Fibroblast of lung (primary cell): ENCODE data around the gene CDH4.

ENCODE experiments used
- EZH2 ChIP-seq: IDR thresholded peaks from 2 replicates; pipeline ENCODE4 v1.5.1; 2012; ENCODE audit warnings: low read length, control low read depth, mild to moderate bottlenecking; ENCODE audit errors: missing control alignments
- TF ChIP-seq, protein P1 (sequence below), 2 donors: IDR thresholded peaks in 1 of 2; conservative IDR thresholded peaks in 1 of 2; 1 replicate in 1 of 2; 2 replicates in 1 of 2; pipeline ENCODE4 v1.5.1; 2011 to 2012; ENCODE audit warnings: low read length in 2 of 2, control low read depth in 1 of 2, inconsistent platforms in 1 of 2, low read depth in 1 of 2, mild to moderate bottlenecking in 1 of 2

DNA sequence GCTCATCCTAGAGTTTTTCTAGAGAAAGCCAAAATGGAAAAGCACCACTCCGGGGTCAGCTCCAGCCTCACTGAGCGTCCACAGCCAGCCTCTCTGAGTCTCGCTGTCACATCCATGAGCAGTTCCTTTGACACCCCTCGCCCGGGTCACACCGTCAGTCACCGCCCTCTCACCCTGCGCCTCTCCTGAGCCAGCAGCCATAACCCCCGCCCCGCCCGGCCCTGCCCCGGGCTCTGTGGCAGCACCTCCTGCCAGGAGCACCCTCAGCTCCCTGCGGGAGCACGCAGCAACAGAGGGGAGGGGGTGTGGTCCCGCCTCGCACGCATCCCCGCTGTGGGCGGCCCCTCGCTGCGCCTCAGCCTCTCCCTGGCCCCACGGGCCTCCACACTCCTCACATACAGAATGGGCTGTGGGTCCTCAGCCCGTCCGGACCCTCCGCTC lies 545.9 kb downstream of the CDH4 start:
- TF ChIP-seq EZH2 = no peak
- TF ChIP-seq, protein P1, sequence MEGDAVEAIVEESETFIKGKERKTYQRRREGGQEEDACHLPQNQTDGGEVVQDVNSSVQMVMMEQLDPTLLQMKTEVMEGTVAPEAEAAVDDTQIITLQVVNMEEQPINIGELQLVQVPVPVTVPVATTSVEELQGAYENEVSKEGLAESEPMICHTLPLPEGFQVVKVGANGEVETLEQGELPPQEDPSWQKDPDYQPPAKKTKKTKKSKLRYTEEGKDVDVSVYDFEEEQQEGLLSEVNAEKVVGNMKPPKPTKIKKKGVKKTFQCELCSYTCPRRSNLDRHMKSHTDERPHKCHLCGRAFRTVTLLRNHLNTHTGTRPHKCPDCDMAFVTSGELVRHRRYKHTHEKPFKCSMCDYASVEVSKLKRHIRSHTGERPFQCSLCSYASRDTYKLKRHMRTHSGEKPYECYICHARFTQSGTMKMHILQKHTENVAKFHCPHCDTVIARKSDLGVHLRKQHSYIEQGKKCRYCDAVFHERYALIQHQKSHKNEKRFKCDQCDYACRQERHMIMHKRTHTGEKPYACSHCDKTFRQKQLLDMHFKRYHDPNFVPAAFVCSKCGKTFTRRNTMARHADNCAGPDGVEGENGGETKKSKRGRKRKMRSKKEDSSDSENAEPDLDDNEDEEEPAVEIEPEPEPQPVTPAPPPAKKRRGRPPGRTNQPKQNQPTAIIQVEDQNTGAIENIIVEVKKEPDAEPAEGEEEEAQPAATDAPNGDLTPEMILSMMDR (conservative IDR thresholded peaks at IDR 0.05 in 1 of 2, IDR thresholded peaks at IDR 0.05 in 1 of 2; ENCODE audit: low read depth in 1 of 2, low read length in 2 of 2) = no peak
